GM10847 (cell line): ENCODE data around the gene ATCAY.

ENCODE experiments used
- POLR2A ChIP-seq: IDR thresholded peaks from 2 replicates; pipeline ENCODE4 v1.6.1; 2011; ENCODE audit not compliant: insufficient read length; ENCODE audit errors: extremely low read depth

The ATCAY gene

DNA sequence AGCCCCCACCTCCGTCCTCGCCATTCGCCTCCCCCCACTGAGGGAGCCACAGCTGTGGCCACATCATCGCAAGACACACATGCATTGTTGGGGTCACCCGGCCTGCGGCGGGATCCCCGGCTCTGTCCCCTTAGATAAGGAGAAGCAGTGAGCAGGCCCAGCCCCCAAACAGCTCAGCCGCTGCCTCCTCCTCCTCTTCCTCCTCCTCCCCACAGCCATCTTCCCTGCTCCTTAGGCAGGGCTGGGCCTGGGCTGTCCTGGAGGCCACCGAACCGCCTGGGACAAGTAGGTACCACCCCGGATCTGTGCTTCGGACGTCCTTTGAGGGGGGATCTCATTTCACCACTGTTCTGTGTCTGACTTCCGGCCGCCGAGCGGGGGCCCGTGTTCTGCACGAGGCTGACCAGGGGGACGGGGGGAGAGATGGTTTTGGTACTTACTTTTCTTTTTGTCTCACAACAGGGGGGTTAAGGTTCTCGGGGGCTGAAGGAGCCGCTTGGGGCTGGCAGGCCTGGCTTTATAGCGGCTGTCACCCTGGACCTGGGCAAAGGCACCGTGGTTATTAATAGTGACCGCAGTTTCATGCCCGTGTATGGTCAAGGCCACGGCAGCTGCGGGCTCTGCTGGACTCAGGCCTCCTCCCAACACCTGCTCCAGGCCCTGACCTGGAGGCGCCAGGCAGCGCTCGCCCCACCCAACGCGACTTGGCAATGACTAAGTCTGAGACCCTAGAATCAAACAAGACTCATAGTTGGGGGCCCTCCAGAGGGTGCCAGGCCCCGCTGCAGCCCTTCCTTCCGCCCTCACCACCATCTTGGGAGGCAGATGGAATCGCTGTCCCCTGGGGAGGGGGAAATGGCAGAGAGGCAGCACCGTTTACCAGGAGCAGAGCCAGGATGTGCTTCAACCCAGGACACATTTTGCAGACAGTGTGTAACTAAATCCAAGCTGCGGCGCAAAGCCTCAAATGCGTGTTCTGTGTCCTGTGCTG lies 70.7 kb downstream of the ATCAY start:
- no peak for TF ChIP-seq POLR2A

DNA sequence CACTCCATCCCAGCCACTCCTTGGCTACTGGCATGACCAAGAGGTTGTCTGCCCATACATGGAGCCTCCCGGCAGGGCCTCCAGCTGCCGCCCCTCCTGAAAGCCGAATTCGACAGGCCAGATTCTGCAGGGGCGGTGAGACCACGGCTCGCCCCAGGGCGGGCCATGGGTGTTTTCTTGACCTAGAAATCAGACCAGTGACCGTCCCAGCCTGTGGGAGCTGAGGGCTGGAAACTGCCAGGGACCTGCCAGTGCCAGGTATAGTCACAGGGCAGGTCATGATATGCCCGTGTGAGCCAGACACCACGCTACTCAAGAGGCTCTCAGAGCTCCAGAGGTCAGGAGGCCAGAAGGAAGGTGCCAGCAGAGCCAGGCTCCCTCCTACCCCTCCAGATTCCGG lies 73.6 kb downstream of the ATCAY start:
- TF ChIP-seq POLR2A: no peak

DNA sequence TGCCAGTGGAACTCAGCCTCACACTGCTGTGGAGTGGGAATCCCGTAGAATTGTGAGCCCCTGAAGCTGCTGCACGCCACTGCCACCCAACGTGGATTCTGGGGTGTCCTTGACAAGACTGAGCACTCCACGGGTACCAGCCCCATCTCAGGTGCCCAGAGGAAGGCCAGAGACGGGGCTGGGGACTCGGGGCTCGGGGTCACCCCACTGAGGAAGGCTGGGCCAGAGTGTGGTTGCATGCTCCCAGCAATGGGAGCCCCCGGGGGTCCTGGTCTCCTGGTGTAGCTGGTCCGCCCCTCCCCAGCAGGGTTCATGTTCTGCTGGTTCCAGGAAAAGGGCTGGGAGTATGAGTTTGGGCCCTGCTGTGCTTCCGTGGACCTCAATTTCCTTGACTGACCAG lies 75.2 kb downstream of the ATCAY start:
- no peak for TF ChIP-seq POLR2A

DNA sequence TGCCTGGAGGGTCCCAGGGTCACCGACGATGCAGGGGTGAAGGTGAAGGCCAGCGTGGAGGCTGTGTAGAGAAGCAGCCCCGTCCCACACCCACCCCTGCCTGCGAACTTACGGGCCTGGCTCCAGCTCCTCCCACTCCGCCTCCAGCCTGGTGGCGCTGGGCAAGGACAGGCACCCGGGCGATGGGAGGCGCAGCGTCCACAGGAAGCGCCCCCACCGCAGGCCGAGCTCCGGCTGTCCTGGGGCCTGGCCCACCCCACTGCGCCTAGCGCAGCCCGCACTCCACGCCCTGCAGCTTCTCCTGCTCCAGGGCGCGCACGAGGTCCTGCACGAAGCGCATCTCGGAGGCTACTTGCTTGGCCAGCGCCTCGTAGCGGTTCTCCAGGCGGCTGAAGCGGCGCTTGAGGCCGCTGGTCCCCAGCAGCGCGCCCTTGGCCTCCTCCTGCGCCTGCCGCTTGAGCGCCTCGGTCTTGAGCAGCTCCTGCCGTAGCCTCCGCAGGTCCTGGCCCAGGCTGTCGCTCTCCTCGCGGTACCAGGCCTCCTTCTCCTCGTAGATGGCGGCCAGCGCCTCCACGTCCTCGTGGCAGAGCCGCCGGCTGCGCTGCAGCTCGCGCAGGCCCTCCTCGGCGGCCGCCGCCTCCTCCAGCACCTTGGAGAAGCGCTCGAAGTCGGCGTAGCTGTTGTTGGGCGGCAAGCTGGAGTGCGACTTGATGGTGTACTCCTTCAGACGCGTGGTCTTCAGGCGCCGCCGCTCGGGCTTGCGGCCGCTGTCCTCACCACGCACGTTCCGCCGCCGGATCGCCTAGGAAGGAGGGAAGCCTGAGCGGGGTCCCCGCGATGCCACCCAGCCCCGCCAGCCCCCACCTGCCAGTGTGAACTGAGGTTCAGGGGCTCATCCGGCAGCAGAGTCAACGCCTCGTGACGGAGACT lies 78.6 kb downstream of the ATCAY start:
- TF ChIP-seq POLR2A: no peak

DNA sequence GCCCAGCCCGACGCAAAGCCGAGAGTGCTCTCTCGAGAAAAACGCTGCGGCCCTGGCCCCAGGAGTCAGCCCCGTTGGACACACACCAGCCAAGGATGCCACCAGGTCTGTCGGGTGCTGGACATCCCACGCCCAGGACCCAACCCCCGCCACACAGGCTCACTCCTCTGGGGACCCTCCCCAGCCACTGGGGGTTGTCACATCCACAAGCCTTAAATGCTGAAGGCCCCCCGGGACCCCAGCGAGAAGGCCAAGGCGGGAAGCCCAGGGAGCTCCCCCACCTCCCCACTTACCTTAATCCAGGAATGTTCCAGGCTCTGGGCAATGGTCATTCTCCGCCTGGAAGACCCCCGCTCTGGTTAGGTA lies 79.3 kb downstream of the ATCAY start:
- no peak for TF ChIP-seq POLR2A

DNA sequence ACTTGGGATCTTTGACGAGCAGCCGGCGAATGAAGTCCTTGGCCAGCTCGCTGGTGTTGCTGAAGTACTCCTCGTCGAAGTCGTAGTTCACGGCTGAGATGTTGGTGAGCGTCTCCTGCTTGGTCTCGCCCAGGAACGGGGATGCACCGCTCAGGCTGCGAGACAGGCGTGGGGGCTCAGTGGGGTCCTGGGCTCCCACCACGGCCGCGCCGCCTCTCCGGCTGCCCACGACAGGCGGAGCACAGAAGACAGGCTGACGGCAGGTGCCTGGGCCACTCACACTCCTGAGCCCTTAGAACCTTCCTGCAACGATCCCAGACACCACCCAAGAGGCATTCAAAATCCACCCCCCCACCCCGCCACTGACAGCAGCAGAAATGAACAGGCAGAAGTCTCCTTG lies 80.5 kb downstream of the ATCAY start:
- no peak for TF ChIP-seq POLR2A

DNA sequence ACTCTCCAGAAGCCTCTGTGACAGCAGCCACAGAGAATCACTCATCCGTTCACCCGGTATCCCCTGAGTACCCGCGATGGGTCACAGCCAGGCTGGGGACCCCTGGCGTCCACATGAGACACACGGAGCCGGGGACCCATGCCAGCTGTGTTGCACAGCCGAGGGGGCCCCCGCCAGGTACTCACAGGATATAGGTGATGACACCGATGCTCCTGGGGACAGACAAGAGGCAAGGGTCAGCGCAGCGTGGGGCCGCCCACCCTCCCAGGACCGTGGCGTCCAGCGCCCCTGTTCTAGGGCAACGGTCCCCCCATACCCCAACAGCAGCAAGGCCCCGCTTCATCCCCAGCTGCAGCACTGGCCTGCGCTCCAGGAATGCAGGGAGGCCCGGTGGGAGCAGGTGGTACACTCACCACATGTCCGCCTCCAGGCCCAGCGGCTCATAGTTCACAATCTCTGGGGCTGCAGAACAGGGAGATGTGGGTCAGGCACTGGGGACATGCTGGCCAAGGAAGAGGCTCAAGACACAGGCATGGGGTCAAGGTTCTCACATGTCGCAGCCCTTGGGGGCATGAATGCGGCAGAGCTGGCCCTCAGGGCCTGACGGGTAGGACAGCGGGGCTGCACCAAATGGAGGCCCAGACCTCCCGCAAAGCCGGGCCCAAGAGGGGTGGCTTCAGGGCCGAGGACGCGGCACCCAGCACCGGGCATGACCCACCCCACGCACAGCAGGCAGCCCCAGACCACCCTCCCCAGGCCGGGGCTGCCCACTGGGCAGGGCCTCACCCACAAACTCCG lies 83.2 kb downstream of the ATCAY start:
- no peak for TF ChIP-seq POLR2A

DNA sequence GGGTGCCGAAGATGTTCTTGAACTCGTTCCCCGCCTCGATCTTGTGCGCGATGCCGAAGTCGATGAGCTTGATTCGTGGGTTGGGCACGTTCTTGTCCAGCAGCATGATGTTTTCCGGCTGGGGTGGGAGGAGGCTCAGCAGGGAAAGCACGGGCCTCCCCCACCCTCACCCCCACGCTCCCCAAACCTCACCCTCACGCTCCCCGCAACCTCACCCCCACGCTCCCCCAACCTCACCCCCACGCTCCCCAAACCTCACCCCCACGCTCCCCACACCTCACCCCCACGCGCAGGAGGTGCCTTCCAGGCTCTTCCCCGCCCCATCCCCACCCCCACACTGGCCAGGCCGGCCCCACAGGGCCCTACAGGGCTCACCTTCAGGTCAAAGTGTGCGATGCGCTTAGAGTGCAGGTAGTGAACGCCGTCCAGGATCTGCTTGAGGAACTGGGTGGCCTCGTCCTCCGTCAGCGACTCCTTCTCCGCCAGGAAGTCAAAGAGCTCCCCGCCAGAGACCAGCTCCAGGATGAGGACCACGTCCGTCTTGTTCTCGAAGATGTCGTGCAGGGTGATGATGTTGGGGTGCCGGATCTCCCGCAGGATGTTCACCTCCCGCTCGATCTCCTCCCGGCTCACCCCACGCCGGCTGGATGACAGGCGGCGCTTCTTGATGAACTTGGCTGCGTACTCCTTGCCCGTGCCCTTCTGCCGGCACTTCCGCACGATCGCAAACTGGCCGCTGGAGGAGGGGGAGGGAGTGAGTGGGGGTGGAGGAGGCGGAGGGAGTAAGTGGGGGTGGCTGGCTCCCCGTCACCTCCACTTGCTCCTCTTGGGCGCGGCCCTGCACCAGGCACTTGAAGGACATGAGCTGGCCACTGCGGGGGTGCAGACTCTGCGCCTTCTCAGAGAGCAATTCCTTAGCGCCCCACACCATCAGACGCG lies 84.0 kb downstream of the ATCAY start:
- TF ChIP-seq POLR2A: no peak

DNA sequence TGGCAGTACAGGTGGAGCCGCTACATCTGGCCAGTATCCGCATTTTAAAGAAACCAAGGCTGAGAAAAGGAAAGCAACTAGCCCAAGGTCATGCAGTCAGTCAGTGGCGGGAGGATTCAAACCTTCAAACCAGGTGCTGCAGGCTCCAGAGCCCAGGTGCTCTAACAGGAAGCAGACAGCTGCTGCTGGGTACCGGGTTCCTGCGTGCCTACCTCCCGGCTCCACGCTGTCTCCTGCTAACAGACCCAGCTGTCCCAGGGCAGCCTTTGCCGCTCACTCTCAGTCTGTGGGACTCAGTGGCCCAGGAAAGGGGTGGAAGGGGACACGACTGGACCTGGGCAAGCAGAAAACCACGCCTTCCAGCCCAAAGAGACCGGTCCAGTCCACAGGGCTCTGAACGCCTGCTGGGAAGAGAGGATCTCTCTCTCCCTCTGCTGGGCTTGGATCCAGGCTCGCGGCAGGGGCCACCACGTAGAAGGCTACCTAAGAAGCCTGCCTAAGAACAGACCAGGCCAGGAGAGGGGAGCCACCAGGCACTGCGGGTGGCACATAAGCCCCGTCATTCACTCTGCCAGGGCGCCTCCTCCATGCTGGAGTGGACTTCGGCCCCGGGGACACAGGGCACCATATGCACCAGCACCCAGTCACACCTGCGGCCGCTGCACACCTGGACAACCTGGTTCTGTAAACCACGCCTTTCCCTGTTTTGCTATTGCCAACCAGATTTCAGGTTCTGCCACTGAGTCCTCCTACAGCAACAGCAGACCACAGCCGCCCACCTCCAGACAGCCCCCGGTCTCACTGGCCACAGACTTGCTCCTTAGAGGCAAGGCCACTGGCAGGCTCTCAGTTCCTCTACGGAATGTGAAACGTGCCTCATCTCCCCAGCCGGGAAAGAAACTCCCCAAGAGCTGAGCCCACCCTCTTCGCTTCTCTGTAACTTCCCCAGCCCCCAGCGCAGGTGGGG lies 85.8 kb downstream of the ATCAY start:
- no peak for TF ChIP-seq POLR2A

DNA sequence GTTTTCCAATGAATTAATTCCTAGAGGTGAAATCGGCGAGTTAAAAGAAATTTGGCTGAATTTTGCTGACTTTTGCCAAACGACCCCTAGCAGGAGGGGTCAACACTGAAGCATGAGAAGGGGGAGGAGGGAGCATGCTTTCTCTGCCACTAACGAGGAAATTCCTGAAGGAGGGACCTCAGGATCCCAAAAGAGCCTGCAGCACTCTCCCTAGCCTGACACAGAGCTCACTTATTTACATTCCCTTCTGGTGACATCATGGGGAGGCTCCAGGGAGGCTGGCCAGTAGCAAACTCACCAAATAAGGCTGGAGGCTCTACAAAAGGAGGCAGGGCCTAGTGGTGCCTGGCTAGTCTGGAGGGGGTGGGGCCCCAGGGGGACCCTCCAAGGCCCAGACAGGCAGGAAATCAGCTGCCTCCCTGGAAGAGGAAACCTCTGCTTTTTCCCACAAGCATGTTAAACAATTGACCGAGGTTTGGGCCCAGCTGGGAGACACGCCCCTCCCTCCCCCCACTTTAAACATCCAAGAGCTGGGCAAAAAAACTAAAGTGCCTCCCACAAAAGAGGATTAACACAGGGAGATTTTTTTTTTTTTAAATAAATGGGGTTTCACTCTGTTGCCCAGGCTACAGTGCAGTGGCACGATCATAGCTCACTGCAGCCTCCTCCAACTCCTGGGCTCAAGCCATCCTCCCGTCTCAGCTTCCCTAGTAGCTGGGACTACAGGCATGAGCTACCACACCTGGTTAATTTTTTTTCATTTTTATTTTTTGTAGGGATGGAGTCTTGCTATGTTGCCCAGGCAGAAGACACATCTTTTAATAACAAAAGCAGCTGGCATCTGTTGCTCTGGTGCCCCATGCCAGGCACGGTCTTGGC lies 88.3 kb downstream of the ATCAY start:
- TF ChIP-seq POLR2A: no peak

DNA sequence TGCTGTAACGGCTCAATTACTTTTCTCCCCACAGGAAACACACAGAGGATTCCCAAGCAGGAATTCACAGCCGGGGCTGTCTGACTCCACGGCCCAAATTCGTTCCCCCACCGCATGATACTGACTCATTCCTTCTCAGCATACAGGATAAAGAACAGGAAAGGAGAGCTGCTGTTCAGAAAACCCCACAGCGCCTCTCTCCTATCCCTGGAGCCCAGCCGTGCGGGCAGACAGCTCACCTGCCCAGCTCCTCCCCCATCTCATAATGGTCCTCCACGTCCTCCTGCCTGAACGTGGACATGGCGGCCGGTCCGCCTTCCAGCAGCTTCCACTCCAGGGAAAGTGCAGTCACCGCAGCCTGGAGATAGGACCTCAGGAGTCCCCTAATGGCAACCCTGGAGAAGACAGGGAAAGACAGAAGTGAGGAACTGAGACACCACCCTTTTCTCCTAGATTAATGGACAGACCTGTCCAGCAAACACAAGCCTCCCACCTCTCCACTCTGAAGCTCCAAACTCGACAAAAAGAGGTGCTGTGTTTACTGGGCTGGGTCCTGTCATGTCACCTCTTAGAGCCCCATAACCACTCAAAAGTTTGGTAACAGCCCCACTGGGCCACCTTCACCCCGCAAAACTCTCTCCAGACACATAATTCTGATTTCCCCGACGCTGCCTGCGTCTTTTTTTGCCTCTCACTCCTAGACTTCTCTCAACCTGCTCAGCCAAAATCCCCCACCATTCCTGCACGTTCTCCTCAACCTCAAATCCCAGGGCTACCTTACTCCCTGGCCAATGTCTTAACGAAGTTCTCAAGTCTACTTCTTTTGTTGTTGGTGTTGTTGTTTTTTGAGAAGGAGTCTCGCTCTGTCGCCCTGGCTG lies 89.2 kb downstream of the ATCAY start:
- TF ChIP-seq POLR2A: no peak
